Urinary bladder (tissue), 4 donors: ENCODE results near the gene SNPH. TPM values are rescaled to one million over a fixed set of nuclear protein-coding genes. Genes with fewer than 3 reads are reported as not detected.
"Not testable (repeated sequence)": the region's sequence is repeated elsewhere in the genome, so short reads cannot be mapped to it uniquely, and the experiment has no call there.

Experiments
- DNase-seq: peaks from one replicate; pipeline ENCODE4 v3.0.0-alpha.2; 2015; ENCODE audit errors: extremely low spot score
- H3K27ac ChIP-seq: one replicate; pipeline ENCODE4 v1.5.1; 2013; ENCODE audit warnings: low read depth, mild to moderate bottlenecking, moderate library complexity
- H3K36me3 ChIP-seq: one replicate; pipeline ENCODE4 v1.6.1; 2013; ENCODE audit warnings: mild to moderate bottlenecking, moderate library complexity; ENCODE audit not compliant: insufficient read depth
- H3K4me1 ChIP-seq: one replicate; pipeline ENCODE4 v1.6.1; 2013; ENCODE audit warnings: mild to moderate bottlenecking, moderate library complexity; ENCODE audit not compliant: insufficient read depth
- H3K4me3 ChIP-seq: one replicate; pipeline ENCODE4 v1.5.1; 2013; ENCODE audit warnings: low read depth, low read length
- WGBS: extraction: QIAGEN DNeasy Blood & Tissue Kit; methylation state at CpG from one replicate; pipeline ENCODE4 v1.1.7; 2013; 5-methylcytosine and 5-hydroxymethylcytosine counted together
- polyA plus RNA-seq: library from polyadenylated mRNA; stranded (reverse); fragments of 200-250 nt; gene quantifications from one replicate; pipeline ENCODE4 v1.2.3, GENCODE V29; 2013
- total RNA-seq: library from RNA; depleted of rRNA; stranded (reverse); fragments of >200 nt; gene quantifications from one replicate; pipeline ENCODE4 v1.2.3, GENCODE V29; 2014
- donor health status: healthy with polysubstance abuse.
- donor health status: healthy.

Gene SNPH
- total and polyA plus RNA-seq, 2 donors = 3.5 to 7.3 TPM

DNA sequence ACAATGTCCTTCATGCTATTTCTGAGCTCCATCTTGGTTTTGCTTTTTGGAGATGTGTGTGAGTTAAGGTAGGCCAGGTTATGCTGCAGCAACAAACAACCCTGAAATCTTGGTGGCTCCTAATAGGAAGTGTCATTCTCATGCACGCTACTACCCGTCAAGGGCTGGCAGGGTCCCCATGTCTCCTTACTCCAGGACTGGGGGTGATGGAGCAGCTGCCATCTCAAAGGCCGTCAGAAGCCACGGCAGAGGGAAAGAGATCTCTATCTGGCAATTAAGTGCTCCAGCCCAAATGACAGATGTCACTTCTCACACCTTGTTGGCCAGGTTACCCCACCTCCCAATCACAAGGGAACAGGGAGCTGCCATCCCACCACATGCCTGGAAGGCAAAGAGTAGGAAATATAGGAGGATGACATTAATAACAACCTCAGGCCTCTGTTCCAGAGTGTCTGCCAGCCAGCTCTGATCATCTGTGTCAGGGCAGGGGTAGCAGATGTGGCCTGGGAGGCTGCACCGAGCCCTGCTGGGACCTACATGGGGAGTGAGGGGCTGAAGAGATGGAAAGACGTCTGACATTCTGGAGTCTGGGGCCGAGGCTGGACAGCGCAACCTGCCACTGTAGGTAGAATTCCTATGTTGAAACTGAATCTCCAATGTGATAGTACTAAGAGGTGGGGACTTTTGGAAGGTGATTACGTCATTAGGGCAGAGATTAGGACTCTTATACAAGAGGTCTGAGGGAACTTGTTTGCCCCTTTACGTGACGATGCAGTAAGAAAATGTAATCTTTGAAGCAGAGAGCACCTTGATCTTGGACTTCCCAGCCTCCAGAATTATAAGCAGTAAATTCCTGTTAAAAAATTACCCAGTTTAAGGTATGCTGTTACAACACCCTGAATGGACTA is 67.6 kb downstream of the SNPH start:
- Histone ChIP-seq H3K36me3 (no peaks in the 10 kb centered on the region), H3K27ac (no peak overlapping the region), H3K4me1 (no peaks in the 10 kb centered on the region), H3K4me3 (no peak overlapping the region)
- WGBS = 83% methylated on average over 11 of the region's 11 CpGs
- no peak for DNase-seq

DNA sequence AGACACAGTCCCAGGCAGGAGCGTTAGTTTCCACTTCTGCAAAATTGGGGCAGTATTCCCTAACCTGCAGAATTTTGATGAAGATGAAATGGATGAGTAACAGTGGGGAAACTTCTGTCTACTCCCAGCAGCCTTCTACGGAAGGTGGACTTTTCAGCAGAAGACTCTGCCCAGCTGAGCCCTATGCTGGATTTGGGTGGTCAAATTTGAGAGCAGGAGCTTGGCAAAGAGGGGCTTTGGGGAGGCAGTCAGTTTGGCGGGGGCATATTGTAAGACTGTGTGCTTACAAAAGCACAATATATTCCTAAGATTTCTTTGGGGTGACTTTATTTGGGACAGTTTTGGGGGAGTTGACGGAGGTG is 68.3 kb downstream of the SNPH start:
- Histone ChIP-seq H3K4me1 (no peaks in the 10 kb centered on the region), H3K4me3 (no peak overlapping the region), H3K27ac (no peak overlapping the region), H3K36me3 (no peaks in the 10 kb centered on the region)
- WGBS = 96% methylated on average over 4 of the region's 4 CpGs
- no peak for DNase-seq

DNA sequence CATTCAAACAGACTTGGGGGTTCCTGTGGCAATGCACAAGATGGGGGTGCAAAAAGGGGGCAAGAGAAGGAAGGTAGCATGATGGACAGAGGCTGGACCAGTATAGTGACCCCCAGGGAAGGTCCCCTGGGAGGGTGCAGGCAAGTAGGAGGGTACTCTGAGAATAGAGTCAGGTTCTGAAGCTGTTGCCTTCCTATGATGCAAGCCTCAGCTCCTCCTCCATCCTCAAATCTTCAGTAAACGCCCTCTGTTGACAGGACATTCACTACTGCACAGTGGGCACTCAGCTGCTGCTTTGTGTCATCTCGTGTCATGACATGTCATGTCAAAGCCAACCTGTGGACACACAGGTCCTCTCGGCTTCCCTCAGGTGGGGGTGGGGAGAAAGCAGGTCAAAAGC is 68.7 kb downstream of the SNPH start:
- WGBS = 67% methylated on average over 3 of the region's 3 CpGs
- no peaks in the 10 kb centered on the region for H3K36me3 ChIP-seq
- no peak for DNase-seq

DNA sequence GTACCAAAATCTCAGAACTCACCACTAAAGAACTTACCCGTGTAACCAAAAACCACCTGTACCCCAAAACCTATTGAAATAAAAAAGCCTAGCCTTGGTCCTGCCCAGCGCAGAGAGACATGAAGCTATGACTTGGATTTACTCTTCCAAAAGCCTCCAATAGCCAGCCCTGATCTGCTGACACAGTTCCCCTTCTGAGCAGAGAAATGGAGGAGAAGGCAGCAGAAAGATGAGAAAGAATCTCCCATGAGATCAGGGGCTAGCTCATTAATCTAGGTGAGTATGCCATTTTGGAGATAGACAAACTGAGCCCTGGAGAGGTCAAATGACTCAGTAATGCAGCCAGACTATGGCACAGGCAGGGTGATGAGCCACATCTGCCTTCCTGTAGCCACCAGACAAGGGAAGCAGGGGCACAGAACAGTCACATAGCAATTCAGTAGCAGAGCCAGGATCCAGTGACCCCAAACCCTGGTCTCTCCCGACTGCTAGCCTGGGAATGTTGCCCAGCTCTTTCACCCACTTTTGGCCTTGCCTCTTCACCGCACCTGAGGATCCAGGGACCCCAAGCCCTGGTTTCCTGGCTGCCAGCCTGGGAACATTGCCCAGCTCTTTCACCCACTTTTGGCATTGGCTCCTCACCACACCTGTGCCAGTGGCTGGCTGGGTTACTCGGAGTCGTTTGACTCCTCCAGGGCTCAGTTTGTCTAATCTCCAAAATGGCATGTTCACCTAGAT is 70.0 kb downstream of the SNPH start:
- 70% methylated on average over 6 of the region's 6 CpGs for WGBS
- Histone ChIP-seq H3K27ac (no peak overlapping the region), H3K4me3 (no peak overlapping the region), H3K36me3 (no peaks in the 10 kb centered on the region), H3K4me1 (no peaks in the 10 kb centered on the region)
- DNase-seq = no peak

More for the DNA sequence above, 68.7 kb downstream of the SNPH start:
- Histone ChIP-seq H3K27ac (no peak overlapping the region), H3K4me1 (no peaks in the 10 kb centered on the region), H3K4me3 (no peak overlapping the region)

DNA sequence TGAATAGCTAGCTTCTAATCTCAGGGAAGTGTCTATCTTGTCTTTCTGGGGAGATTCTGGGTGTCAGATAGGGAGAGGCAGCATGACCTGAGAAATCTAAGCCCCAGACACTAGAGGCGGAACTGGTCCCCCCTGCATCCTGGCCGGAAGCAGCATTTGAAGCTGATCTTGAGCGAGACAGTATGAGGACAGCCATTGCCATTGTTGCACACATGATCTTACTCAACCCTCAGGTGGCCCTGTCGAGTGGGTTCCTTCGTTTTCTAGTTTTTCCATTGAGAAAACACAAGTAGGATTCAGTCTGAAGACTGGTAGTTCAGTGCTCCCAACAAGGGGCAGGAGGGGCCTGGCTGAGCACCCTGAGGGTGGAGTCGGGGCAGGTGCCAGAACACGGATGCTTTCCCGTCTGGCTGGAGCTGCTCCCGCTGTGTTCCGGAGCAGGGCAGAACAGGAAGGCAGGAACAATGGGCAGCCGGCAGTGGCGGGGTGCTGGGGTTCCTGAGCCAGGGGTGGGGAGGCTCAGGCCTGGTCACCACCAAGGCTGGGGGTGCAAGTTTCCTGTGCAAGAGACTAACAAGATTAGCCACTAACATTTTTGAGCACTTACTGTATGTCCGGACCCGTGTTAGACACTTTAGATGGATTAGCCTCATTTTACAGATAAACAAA is 70.7 kb downstream of the SNPH start:
- H3K4me3 ChIP-seq = no peak overlapping the region
- no peak for DNase-seq
- H3K27ac ChIP-seq = no peak overlapping the region
- H3K4me1 ChIP-seq = no peaks in the 10 kb centered on the region
- 39% methylated on average over 14 of the region's 14 CpGs for WGBS
- no peaks in the 10 kb centered on the region for H3K36me3 ChIP-seq

DNA sequence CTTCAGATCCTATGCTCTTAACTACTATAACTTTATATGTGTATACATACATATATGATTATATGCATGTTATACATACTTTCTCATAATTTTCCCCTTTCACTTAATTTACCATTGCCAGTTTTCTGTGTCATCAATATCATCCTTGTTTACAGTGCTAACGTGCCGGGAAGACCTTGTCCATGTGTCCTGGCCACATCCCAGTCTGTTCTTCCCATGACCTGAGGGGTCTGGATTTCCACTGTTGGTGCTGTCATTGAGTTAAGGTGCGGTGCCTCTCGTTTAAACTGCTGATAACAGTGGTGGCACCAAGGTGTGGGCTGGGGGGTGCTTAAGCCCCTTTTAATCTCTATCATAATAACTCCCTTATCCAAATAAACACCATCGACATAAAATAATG is 71.3 kb downstream of the SNPH start:
- Histone ChIP-seq H3K4me1 (no peaks in the 10 kb centered on the region), H3K4me3 (no peak overlapping the region), H3K27ac (no peak overlapping the region), H3K36me3 (no peaks in the 10 kb centered on the region)
- 58% methylated on average over 5 of the region's 5 CpGs for WGBS
- DNase-seq = no peak

DNA sequence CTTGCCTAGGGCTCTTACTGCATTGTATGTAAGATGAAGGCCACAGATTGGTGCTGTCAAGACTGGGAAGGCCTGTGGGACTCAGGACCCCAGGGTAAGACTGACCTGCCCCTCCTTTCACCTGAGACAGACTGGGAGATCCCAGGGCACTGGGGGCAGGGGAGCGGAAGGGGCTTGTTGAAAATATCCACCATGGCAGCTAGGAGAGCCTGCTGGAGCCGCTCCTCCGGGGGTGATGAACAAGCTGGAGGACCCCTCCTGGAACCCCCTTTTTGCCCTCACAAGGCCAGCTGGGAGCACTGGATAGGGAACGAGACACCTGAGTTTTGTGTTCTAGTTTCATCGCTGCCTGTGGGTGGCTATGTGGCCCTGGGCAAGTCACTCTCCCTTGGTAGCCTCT is 72.0 kb downstream of the SNPH start:
- Histone ChIP-seq H3K4me1 (no peaks in the 10 kb centered on the region), H3K4me3 (no peak overlapping the region), H3K36me3 (no peaks in the 10 kb centered on the region), H3K27ac (no peak overlapping the region)
- 94% methylated on average over 5 of the region's 5 CpGs for WGBS
- DNase-seq = no peak

DNA sequence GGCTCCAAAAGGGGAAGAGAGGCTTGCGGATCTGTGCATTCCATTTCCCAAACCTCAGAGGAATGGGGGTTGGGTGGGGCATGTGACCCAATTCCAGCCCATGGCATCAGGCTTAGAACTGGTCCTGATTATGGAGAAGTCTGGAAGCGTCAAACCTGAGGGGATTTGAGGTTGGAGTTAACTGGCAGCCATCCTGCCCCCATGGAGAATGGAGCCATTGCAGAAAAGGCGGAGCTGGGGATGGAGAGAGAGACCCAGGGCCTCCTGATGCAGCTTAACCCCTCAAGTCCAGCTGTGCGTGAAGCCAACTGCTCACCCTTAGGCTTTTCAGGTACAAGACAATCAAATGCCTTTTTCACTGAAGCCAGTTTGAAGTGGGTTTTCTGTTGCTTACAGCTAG is 72.7 kb downstream of the SNPH start:
- Histone ChIP-seq H3K27ac (no peak overlapping the region), H3K4me1 (no peaks in the 10 kb centered on the region), H3K36me3 (no peaks in the 10 kb centered on the region), H3K4me3 (no peak overlapping the region)
- 79% methylated on average over 4 of the region's 4 CpGs for WGBS
- no peak for DNase-seq

DNA sequence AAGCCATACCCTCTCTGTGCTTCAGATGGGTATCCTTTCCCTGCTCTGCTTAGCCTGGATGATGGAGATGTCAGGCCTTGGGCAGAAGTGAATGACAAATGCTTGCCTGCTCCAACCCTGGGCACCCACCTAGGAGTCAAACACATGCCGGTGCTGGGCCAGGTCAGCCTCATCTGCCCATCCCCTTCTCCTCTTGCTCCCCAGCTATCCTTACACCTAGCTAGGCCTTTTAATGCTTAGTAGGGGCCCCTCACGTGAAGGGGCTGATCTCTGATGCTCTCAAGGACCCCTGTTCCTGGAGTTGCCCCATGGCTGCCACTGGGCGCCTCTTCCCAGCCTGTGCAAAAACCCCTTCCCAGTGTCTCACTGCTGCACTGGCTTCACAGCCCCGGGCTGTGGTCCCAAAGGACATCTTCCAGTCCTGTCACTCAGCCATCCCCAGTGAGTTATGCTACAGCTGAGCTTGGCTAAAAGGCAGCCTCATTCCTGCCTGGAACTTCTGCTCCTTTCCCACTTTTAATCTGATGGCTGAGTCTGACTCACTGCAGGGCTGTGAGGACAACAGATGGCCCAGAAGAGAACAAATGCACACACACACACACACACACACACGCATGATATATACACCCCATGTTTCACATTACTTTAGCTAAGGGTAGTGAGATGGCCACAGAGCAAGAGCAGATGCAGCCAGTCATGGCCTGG is 75.6 kb downstream of the SNPH start:
- WGBS = 90% methylated on average over 5 of the region's 5 CpGs

DNA sequence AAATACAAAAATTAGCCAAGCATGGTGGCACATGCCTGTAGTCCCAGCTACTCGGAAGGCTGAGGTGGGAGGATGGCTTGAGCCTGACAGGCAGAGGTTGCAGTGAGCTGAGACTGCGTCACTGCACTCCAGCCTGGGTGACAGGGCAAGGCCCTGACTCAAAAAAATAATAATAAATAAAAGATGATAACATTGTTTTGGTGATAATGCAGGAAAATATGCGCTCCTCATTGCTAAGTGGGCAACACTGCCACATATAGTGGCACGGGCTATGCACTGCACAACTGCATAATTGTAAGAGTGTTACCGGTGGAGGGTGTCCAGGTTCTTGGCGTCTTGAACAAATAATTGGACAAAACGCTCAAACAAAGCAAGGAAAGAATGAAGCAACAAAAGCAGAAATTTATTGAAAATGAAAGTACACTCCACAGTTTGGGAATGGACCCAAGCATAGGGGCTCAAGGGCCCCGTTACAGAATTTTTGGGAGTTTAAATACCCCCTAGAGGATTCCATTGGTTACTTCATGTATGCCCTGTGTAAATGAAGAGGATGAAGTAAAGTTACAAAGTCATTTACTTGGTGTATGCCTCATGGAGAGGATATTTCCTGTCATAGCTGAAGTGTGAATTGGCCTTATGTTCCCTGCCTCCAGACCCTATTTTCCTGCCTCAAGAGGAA is 77.5 kb downstream of the SNPH start:
- not testable (repeated sequence) for DNase-seq

More for the DNA sequence above, 75.6 kb downstream of the SNPH start:
- Histone ChIP-seq H3K36me3 (no peaks in the 10 kb centered on the region), H3K4me1 (no peaks in the 10 kb centered on the region), H3K4me3 (no peak overlapping the region), H3K27ac (no peak overlapping the region)
- no peak for DNase-seq

DNA sequence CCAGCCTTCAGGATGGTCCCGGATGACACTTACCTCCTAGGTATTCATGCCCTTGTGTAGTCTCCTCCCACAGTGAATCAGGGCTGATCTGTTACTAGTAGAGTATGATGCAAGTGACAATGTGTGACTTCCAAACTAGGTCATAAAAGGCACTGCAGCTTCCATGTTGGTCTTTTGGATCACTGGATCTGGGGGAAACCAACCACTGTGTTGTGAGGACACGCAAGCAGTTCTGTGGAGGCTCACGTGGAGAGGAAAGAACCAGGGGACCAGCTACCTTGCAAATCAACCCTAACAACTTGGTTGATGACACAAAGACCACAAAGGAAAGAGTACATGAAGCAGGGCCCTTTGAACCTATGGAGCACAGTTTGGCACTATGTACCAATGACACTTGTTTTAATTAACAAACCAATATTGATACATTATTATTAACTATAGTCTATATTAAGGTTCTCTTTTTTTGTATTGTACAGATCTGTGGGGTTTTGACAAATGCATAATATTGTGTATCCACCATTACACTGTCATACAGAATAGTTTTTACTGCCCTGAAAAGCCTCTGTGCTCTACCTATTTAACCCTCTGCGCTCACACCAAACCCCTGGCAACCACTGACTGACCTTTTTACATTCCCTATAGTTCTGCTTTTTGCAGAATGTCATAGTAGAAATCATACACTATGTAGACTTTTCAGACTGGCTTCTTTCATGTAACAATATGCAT is 79.1 kb downstream of the SNPH start:
- no peaks in the 10 kb centered on the region for H3K4me1 ChIP-seq
- WGBS = 95% methylated on average over 4 of the region's 4 CpGs
- H3K4me3 ChIP-seq = no peak overlapping the region

More for the DNA sequence above, 77.5 kb downstream of the SNPH start:
- WGBS = 86% methylated on average over 8 of the region's 8 CpGs
- H3K4me3 ChIP-seq, H3K4me1 ChIP-seq, H3K36me3 ChIP-seq, H3K27ac ChIP-seq: not testable (repeated sequence)

DNA sequence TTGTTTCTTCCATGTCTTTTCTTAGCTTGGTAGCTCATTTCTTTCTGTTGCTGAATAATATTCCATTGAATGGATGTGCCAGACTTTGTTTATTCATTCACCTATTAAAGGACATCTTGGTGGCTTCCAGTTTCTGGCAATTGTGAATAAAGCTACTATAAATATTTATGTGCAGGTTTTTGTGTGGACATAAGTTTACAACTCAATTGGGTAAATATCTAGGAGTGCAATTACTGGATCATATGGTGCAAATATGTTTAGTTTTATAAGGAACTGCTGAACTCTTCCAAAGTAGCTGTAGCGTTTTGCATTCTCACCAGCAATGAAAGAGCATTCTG is 79.6 kb downstream of the SNPH start:
- Histone ChIP-seq H3K4me3 (no peak overlapping the region), H3K4me1 (no peaks in the 10 kb centered on the region), H3K36me3 (no peaks in the 10 kb centered on the region), H3K27ac (no peak overlapping the region)
- whole genome bisulfite sequencing = 83% methylated on average over 1 of the region's 1 CpG
- DNase-seq = no peak

More for the DNA sequence above, 79.1 kb downstream of the SNPH start:
- no peak for DNase-seq
- Histone ChIP-seq H3K27ac (no peak overlapping the region), H3K36me3 (no peaks in the 10 kb centered on the region)
